Left renal cortex interstitium (tissue), 4 donors: Measurements from ENCODE around the gene KLHL22. TPM values are rescaled to one million over a fixed set of nuclear protein-coding genes. Genes with fewer than 3 reads are reported as not detected.
A peak's percentile ranks its signal among the peaks of the same experiment; 100 is the strongest.
"Not testable (repeated sequence)": the region's sequence is repeated elsewhere in the genome, so short reads cannot be mapped to it uniquely, and the experiment has no call there.

Source experiments
- DNase-seq, 4 donors: peaks; one replicate each; pipeline ENCODE4 v3.0.0-alpha.2; 2013; ENCODE audit warnings: low read depth in 4 of 4, low spot score in 2 of 4, missing footprints in 1 of 4
- polyA plus RNA-seq, 4 donors: library from polyadenylated mRNA; unstranded; fragments of 120-200 nt; gene quantifications; one replicate each; pipeline ENCODE4 v1.2.1, GENCODE V29; 2013; ENCODE audit not compliant: insufficient read length in 4 of 4

Gene KLHL22
- polyA plus RNA-seq, result 10 to 100 TPM; 29.1 to 41.3 (median 35.9) TPM

GRCh38 chr22:20494978-20495860 lies at the start of gene KLHL22:
TSS of gene KLHL22 (minus strand) at chr22:20495795. CDS start at chr22:20489211, 6,584 bp downstream.
- peak in 2 of 4 donors; percentile 13 to 14 for DNase-seq

GRCh38 chr22:20545318-20545634 lies 49.7 kb upstream of the KLHL22 start:
- DNase-seq, result not testable (repeated sequence)

- no peak for DNase-seq
These were observed 47.1 kb upstream of the KLHL22 start for GRCh38 chr22:20542736-20543135.

- no peak for DNase-seq
These were observed 46.5 kb upstream of the KLHL22 start for GRCh38 chr22:20542055-20542454.

GRCh38 chr22:20538875-20539274 lies 43.3 kb upstream of the KLHL22 start:
- DNase-seq, result not testable (repeated sequence)

- no peak for DNase-seq
These were observed 42.4 kb upstream of the KLHL22 start for GRCh38 chr22:20537983-20538382.

GRCh38 chr22:20537325-20537756 lies 41.7 kb upstream of the KLHL22 start:
- DNase-seq, result no peak

GRCh38 chr22:20536590-20537324 lies 41.2 kb upstream of the KLHL22 start:
- no peak for DNase-seq

- DNase-seq, result no peak
These were observed 38.3 kb upstream of the KLHL22 start for GRCh38 chr22:20533879-20534265.

- no peak for DNase-seq
These were observed 37.7 kb upstream of the KLHL22 start for GRCh38 chr22:20533095-20533878.

GRCh38 chr22:20532256-20532993 lies 36.8 kb upstream of the KLHL22 start:
- no peak for DNase-seq

- no peak for DNase-seq
These were observed 36.0 kb upstream of the KLHL22 start for GRCh38 chr22:20531404-20532201.

- no peak for DNase-seq
These were observed 35.5 kb upstream of the KLHL22 start for GRCh38 chr22:20531154-20531403.

GRCh38 chr22:20530368-20531153 lies 35.0 kb upstream of the KLHL22 start:
- DNase-seq, result no peak

- DNase-seq, result no peak
These were observed 32.9 kb upstream of the KLHL22 start for GRCh38 chr22:20528405-20528978.

GRCh38 chr22:20526628-20527355 lies 31.2 kb upstream of the KLHL22 start:
- DNase-seq, result no peak

- DNase-seq, result no peak
These were observed 30.7 kb upstream of the KLHL22 start for GRCh38 chr22:20526305-20526627.

GRCh38 chr22:20525048-20525447 lies 29.5 kb upstream of the KLHL22 start:
- DNase-seq, result no peak
